Measurements from ENCODE around the gene CD247.

The CD247 gene

DNA sequence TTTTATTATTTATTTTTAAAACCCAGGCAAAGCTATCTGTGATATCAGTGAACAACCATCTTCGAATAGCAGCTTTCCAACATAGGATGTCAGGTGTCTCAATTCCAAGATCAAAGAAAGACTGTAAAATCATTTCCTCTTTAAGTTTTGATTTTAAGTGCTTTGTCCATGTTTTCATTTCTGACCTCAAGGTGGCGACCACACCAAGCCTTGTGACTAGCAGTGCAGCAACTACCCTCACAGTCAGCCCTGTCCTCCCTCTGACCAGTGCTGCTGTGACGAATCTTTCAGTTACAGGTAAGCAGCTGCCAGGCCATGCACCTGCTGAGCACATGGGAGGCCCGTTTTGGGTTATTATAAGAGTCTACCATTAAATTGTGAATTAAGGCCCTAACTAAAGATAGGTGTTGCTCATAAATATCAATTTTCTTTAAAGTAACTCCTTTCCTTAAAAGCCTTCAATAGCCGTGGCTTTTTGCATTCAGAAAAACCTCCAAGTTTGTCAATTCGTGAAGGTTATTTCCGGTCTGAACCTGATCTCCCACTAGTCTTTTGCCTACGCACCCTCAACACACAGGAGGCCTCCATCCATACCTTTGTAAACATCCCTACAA, 117.0 kb downstream of the CD247 start:
- 65% methylated on average over 7 of the region's 8 CpGs for WGBS
- no peaks in the 10 kb centered on the region for H3K9me3 ChIP-seq (ENCODE audit: control insufficient read depth, low read length)
- H2BK120ac ChIP-seq (ENCODE audit: low read depth, low read length) = no peak overlapping the region
- no peak overlapping the region for H2AFZ ChIP-seq (ENCODE audit: low read depth, low read length)
- no peaks in the 10 kb centered on the region for H3K4me1 ChIP-seq (ENCODE audit: control insufficient read depth, insufficient read depth, low read depth, low read length)
- no peak overlapping the region for H3K9ac ChIP-seq (ENCODE audit: low read length)
- no peak overlapping the region for H4K8ac ChIP-seq (ENCODE audit: low read length)
- H3K18ac ChIP-seq (ENCODE audit: low read depth in 1 of 2, low read length in 2 of 2) = no peak overlapping the region
- no peak overlapping the region for H3K23ac ChIP-seq (ENCODE audit: low read length in 2 of 2)
- H3K27ac ChIP-seq (ENCODE audit: low read length, poor library complexity, severe bottlenecking) = no peak overlapping the region
- no peak overlapping the region for H2BK15ac ChIP-seq (ENCODE audit: low read depth, poor library complexity, severe bottlenecking)
- H3K4me3 ChIP-seq (ENCODE audit: insufficient read depth in 1 of 2, low read depth in 1 of 2, low read length in 2 of 2) = no peak overlapping the region
- H4K91ac ChIP-seq (ENCODE audit: low read length) = no peak overlapping the region
- H3K27me3 ChIP-seq (ENCODE audit: control insufficient read depth in 1 of 2, insufficient read depth in 1 of 2, low read length in 2 of 2) = no peaks in the 10 kb centered on the region
- H3K36me3 ChIP-seq (ENCODE audit: control insufficient read depth in 1 of 2, insufficient read depth in 2 of 2, low read depth in 1 of 2, low read length in 2 of 2) = peaks cover 3 to 51% of the 10 kb centered on the region in 2 experiments
- H3K79me1 ChIP-seq (replicated peaks; ENCODE audit: low read length, poor library complexity, severe bottlenecking) = no peaks in the 10 kb centered on the region
- H2AK5ac ChIP-seq (ENCODE audit: low read length, severe bottlenecking) = no peak overlapping the region
- H2BK12ac ChIP-seq (ENCODE audit: low read length in 2 of 2) = no peak overlapping the region
- no peak overlapping the region for H3K4ac ChIP-seq (ENCODE audit: low read depth in 1 of 2, low read length in 2 of 2)
- H2BK5ac ChIP-seq (ENCODE audit: low read depth, low read length, poor library complexity, severe bottlenecking) = no peak overlapping the region
- H3K14ac ChIP-seq (ENCODE audit: low read length in 2 of 2) = no peak overlapping the region
- peak; percentile 35 for DNase-seq
- H3K4me2 ChIP-seq (ENCODE audit: low read length, poor library complexity, severe bottlenecking) = no peak overlapping the region

- Histone ChIP-seq H3K9ac (ENCODE audit: low read length) (no peak overlapping the region), H3K27me3 (ENCODE audit: control insufficient read depth in 1 of 2, insufficient read depth in 1 of 2, low read length in 2 of 2) (no peaks in the 10 kb centered on the region), H3K4me3 (ENCODE audit: insufficient read depth in 1 of 2, low read depth in 1 of 2, low read length in 2 of 2) (no peak overlapping the region), H3K9me3 (ENCODE audit: control insufficient read depth, low read length) (no peaks in the 10 kb centered on the region), H3K4ac (ENCODE audit: low read depth in 1 of 2, low read length in 2 of 2) (no peak overlapping the region), H2AFZ (ENCODE audit: low read depth, low read length) (no peak overlapping the region), H3K36me3 (ENCODE audit: control insufficient read depth in 1 of 2, insufficient read depth in 2 of 2, low read depth in 1 of 2, low read length in 2 of 2) (peaks cover 3 to 47% of the 10 kb centered on the region in 2 experiments), H3K79me1 (replicated peaks; ENCODE audit: low read length, poor library complexity, severe bottlenecking) (no peaks in the 10 kb centered on the region), H3K23ac (ENCODE audit: low read length in 2 of 2) (no peak overlapping the region), H3K14ac (ENCODE audit: low read length in 2 of 2) (no peak overlapping the region), H3K4me2 (ENCODE audit: low read length, poor library complexity, severe bottlenecking) (no peak overlapping the region), H2BK12ac (ENCODE audit: low read length in 2 of 2) (no peak overlapping the region), H3K27ac (ENCODE audit: low read length, poor library complexity, severe bottlenecking) (no peak overlapping the region), H2AK5ac (ENCODE audit: low read length, severe bottlenecking) (no peak overlapping the region), H4K8ac (ENCODE audit: low read length) (no peak overlapping the region), H3K4me1 (ENCODE audit: control insufficient read depth, insufficient read depth, low read depth, low read length) (no peaks in the 10 kb centered on the region), H4K91ac (ENCODE audit: low read length) (no peak overlapping the region), H2BK15ac (ENCODE audit: low read depth, poor library complexity, severe bottlenecking) (no peak overlapping the region), H2BK5ac (ENCODE audit: low read depth, low read length, poor library complexity, severe bottlenecking) (no peak overlapping the region), H2BK120ac (ENCODE audit: low read depth, low read length) (no peak overlapping the region), H3K18ac (ENCODE audit: low read depth in 1 of 2, low read length in 2 of 2) (no peak overlapping the region)
- WGBS = 94% methylated on average over 2 of the region's 2 CpGs
- DNase-seq = no peak
Measured at GRCh38 chr1:167400359-167400953, 117.9 kb downstream of the CD247 start.

GRCh38 chr1:167392200-167392696, 126.1 kb downstream of the CD247 start:
- Histone ChIP-seq H3K27me3 (ENCODE audit: control insufficient read depth in 1 of 2, insufficient read depth in 1 of 2, low read length in 2 of 2) (no peaks in the 10 kb centered on the region), H3K36me3 (ENCODE audit: control insufficient read depth in 1 of 2, insufficient read depth in 2 of 2, low read depth in 1 of 2, low read length in 2 of 2) (peaks cover 3 to 29% of the 10 kb centered on the region in 2 experiments), H4K8ac (ENCODE audit: low read length) (no peak overlapping the region), H4K91ac (ENCODE audit: low read length) (no peak overlapping the region), H3K9ac (ENCODE audit: low read length) (no peak overlapping the region), H3K23ac (ENCODE audit: low read length in 2 of 2) (no peak overlapping the region), H3K4me1 (ENCODE audit: control insufficient read depth, insufficient read depth, low read depth, low read length) (no peaks in the 10 kb centered on the region), H2BK15ac (ENCODE audit: low read depth, poor library complexity, severe bottlenecking) (no peak overlapping the region), H3K4me2 (ENCODE audit: low read length, poor library complexity, severe bottlenecking) (no peak overlapping the region), H2AFZ (ENCODE audit: low read depth, low read length) (no peak overlapping the region), H3K4ac (ENCODE audit: low read depth in 1 of 2, low read length in 2 of 2) (no peak overlapping the region), H3K14ac (ENCODE audit: low read length in 2 of 2) (no peak overlapping the region), H3K79me1 (replicated peaks; ENCODE audit: low read length, poor library complexity, severe bottlenecking) (no peaks in the 10 kb centered on the region), H3K4me3 (ENCODE audit: insufficient read depth in 1 of 2, low read depth in 1 of 2, low read length in 2 of 2) (no peak overlapping the region), H3K18ac (ENCODE audit: low read depth in 1 of 2, low read length in 2 of 2) (no peak overlapping the region), H3K9me3 (ENCODE audit: control insufficient read depth, low read length) (no peaks in the 10 kb centered on the region), H2BK120ac (ENCODE audit: low read depth, low read length) (no peak overlapping the region), H2BK5ac (ENCODE audit: low read depth, low read length, poor library complexity, severe bottlenecking) (no peak overlapping the region), H2BK12ac (ENCODE audit: low read length in 2 of 2) (no peak overlapping the region), H3K27ac (ENCODE audit: low read length, poor library complexity, severe bottlenecking) (no peak overlapping the region), H2AK5ac (ENCODE audit: low read length, severe bottlenecking) (no peak overlapping the region)
- WGBS = 100% methylated on average over 5 of the region's 7 CpGs
- DNase-seq = no peak

DNA sequence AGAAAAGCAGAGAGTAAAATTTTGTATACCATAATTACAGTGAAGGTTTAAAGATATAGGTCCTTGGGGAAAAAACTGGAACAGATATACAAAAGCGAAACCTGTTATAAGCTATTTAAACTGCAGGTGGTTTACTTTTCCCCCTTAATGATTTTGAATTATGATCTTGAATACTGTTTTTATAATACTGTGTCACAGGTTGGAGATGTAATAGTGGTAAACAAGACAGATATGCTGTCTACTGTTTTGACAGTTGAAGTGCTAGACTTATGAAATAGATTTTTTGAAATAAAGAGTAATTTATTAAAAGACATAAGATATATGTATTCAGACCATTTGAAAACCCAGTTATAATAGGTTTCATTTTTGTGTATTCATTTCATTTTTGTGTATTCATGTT, 129.4 kb downstream of the CD247 start:
- H2AK5ac ChIP-seq (ENCODE audit: low read length, severe bottlenecking) = no peak overlapping the region
- H2AFZ ChIP-seq (ENCODE audit: low read depth, low read length) = no peak overlapping the region
- no peak overlapping the region for H4K8ac ChIP-seq (ENCODE audit: low read length)
- H3K4me2 ChIP-seq (ENCODE audit: low read length, poor library complexity, severe bottlenecking) = no peak overlapping the region
- H2BK12ac ChIP-seq (ENCODE audit: low read length in 2 of 2) = no peak overlapping the region
- H3K36me3 ChIP-seq (ENCODE audit: control insufficient read depth in 1 of 2, insufficient read depth in 2 of 2, low read depth in 1 of 2, low read length in 2 of 2) = peaks cover 7 to 46% of the 10 kb centered on the region in 2 experiments
- no peak overlapping the region for H4K91ac ChIP-seq (ENCODE audit: low read length)
- H3K79me1 ChIP-seq (replicated peaks; ENCODE audit: low read length, poor library complexity, severe bottlenecking) = no peaks in the 10 kb centered on the region
- H3K9ac ChIP-seq (ENCODE audit: low read length) = no peak overlapping the region
- no peak overlapping the region for H2BK120ac ChIP-seq (ENCODE audit: low read depth, low read length)
- H3K27me3 ChIP-seq (ENCODE audit: control insufficient read depth in 1 of 2, insufficient read depth in 1 of 2, low read length in 2 of 2) = no peaks in the 10 kb centered on the region
- DNase-seq = no peak
- H2BK15ac ChIP-seq (ENCODE audit: low read depth, poor library complexity, severe bottlenecking) = no peak overlapping the region
- WGBS = no CpG with 5 or more reads among the region's 1 CpG
- H3K4ac ChIP-seq (ENCODE audit: low read depth in 1 of 2, low read length in 2 of 2) = no peak overlapping the region
- no peak overlapping the region for H2BK5ac ChIP-seq (ENCODE audit: low read depth, low read length, poor library complexity, severe bottlenecking)
- no peak overlapping the region for H3K14ac ChIP-seq (ENCODE audit: low read length in 2 of 2)
- no peaks in the 10 kb centered on the region for H3K4me1 ChIP-seq (ENCODE audit: control insufficient read depth, insufficient read depth, low read depth, low read length)
- no peak overlapping the region for H3K27ac ChIP-seq (ENCODE audit: low read length, poor library complexity, severe bottlenecking)
- H3K4me3 ChIP-seq (ENCODE audit: insufficient read depth in 1 of 2, low read depth in 1 of 2, low read length in 2 of 2) = no peak overlapping the region
- H3K18ac ChIP-seq (ENCODE audit: low read depth in 1 of 2, low read length in 2 of 2) = no peak overlapping the region
- H3K9me3 ChIP-seq (ENCODE audit: control insufficient read depth, low read length) = no peaks in the 10 kb centered on the region
- H3K23ac ChIP-seq (ENCODE audit: low read length in 2 of 2) = no peak overlapping the region
